Left ventricle myocardium inferior (tissue), 1 donor: Measurements from ENCODE around the gene PRF1. TPM values are rescaled to one million over a fixed set of nuclear protein-coding genes. Genes with fewer than 3 reads are reported as not detected.

Source experiments
- DNase-seq: peaks from one replicate; pipeline ENCODE4 v3.0.0-alpha.2; 2020
- H3K27ac ChIP-seq: fragments of 200-600 bp; replicated peaks from 2 replicates; pipeline ENCODE4 v1.8.0; 2021
- H3K27me3 ChIP-seq: fragments of 200-600 bp; 2 replicates; pipeline ENCODE4 v1.8.0; 2021; ENCODE audit warnings: low read depth
- H3K36me3 ChIP-seq: fragments of 200-600 bp; 2 replicates; pipeline ENCODE4 v1.8.0; 2021
- H3K4me1 ChIP-seq: fragments of 200-600 bp; 2 replicates; pipeline ENCODE4 v1.8.0; 2021
- H3K4me3 ChIP-seq: fragments of 200-600 bp; 2 replicates; pipeline ENCODE4 v1.8.0; 2021; ENCODE audit warnings: mild to moderate bottlenecking, moderate library complexity
- H3K9me3 ChIP-seq: fragments of 200-600 bp; replicated peaks from 2 replicates; pipeline ENCODE4 v1.8.0; 2021
- CTCF ChIP-seq: fragments of 200-600 bp; IDR thresholded peaks from 2 replicates; pipeline ENCODE4 v1.8.0; 2021; ENCODE audit warnings: antibody characterized with exemption, mild to moderate bottlenecking, borderline replicate concordance
- intact Hi-C: fragments of 100-400 bp; cut with micrococcal nuclease; formaldehyde crosslinking; loops from one replicate; pipeline ENCODE4 v1.11.0; 2022
- total RNA-seq: library from RNA; stranded (reverse); fragmentation: NEBNext Ultra II Directional; extraction: Animal tissue kit (Norgen Biotek cat#: 25700); gene quantifications from one replicate; pipeline ENCODE4 v1.2.1, GENCODE V29; 2021
- donor health status: DM: no; HTN: yes; CAD: no; lungs with severe emphysema.

PRF1 gene
- total RNA-seq, 1 donor from 2014 or later: 2.6 TPM

DNA sequence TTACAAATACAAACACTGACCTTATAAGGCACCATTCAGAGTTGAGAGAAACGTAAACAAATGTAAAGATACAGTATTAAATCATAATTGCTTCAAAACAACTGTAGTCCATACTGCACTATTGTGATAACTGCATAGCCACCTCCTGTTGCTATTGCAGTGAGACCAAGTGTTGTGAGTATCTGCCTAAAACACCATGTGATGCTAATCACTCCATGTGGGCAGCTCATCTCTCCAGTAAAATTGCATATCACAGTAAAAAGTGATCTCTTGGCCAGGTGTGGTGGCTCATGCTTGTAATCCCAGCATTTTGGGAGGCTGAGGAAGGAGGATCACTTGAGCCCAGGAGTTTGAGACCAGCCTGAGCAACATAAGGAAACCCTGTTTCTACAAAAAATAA, 26.8 kb upstream of the PRF1 start:
- Histone ChIP-seq H3K4me3 (no peak overlapping the region), H3K27ac (no peak overlapping the region), H3K36me3 (no peaks in the 10 kb centered on the region), H3K27me3 (no peaks in the 10 kb centered on the region), H3K9me3 (peaks cover 33% of the 10 kb centered on the region), H3K4me1 (no peaks in the 10 kb centered on the region)
- no peak for TF ChIP-seq CTCF
- intact Hi-C loops: no loop called here
- no peak for DNase-seq

- Histone ChIP-seq H3K4me1 (no peaks in the 10 kb centered on the region), H3K36me3 (no peaks in the 10 kb centered on the region), H3K4me3 (no peak overlapping the region), H3K27me3 (no peaks in the 10 kb centered on the region), H3K9me3 (peaks cover 33% of the 10 kb centered on the region), H3K27ac (no peak overlapping the region)
- intact Hi-C loops: no loop called here
- no peak for DNase-seq
- TF ChIP-seq CTCF: no peak
These were observed 23.5 kb upstream of the PRF1 start for GRCh38 chr10:70626056-70626455.

DNA sequence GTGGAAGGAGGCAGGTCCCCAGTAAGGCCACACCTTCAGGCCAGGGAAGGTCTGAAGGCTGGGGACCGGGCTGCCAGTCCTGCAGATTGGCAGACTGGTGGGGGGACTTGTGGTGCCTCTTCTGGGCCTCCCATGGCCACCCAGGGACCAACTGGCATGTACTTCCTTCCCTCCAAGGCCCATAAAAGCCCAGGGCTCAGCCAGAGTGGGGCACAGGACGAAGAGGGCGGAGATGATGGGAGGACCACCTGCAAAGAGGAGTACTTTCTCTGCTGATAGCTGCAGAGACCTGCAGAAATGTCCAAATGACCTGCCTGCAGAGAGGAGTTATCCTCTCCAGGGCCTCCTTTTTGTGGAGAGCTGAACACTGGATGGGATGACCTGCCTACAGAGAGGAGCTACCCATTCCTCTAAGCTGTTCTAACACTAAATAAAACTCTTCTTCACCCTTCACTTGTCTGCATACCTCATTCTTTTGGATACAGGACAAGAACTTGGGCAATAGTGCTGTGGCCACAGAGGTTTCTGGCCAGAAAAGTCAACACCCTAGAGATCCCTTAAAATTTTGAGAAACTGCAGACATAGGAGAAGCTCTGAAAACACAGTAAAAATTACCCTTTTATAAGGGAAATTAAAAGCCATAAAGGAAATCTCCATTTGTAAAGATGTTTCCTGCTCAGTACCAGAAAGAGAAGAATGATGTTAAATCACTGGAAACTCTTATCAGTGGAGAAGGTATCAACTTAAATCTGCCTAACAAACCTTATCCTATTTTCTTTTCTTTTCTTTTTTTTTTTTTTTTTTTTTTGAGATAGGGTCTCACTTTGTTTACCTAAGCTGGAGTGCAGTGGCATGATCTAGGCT, 20.7 kb upstream of the PRF1 start:
- peak overlapping the region; percentile 61 for H3K27ac ChIP-seq
- DNase-seq: no peak
- no peak for TF ChIP-seq CTCF
- H3K4me1 ChIP-seq: no peaks in the 10 kb centered on the region
- no peaks in the 10 kb centered on the region for H3K27me3 ChIP-seq
- peaks cover 38% of the 10 kb centered on the region for H3K9me3 ChIP-seq
- intact Hi-C loops: no loop called here
- H3K4me3 ChIP-seq: no peak overlapping the region
- no peaks in the 10 kb centered on the region for H3K36me3 ChIP-seq

DNA sequence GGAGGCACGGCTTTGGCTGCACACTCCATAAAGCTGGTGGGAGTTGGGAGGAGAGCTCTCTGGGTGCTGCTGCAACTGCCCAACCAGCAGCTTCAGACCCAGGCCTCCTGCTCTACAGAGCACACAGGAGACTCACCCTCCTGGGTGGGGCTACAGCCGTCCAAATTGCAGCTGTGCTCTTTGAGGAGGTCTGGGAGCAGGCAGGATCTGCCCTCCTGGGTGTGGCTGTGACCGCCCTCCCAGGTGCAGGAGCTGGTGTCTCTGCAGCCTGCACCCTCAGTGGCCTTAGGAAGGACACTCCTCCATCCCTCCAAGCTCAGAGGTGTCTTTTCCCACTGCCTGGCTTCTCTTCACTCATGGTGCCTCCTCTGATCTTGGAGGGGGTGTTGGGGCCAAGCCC, 20.0 kb upstream of the PRF1 start:
- Histone ChIP-seq H3K9me3 (peaks cover 31% of the 10 kb centered on the region), H3K4me1 (peaks cover 4% of the 10 kb centered on the region), H3K4me3 (no peak overlapping the region), H3K27me3 (no peaks in the 10 kb centered on the region), H3K27ac (no peak overlapping the region), H3K36me3 (no peaks in the 10 kb centered on the region)
- intact Hi-C loops: no loop called here
- DNase-seq: no peak
- TF ChIP-seq CTCF: no peak

- Histone ChIP-seq H3K4me1 (peaks cover 5% of the 10 kb centered on the region), H3K9me3 (peaks cover 21% of the 10 kb centered on the region), H3K27ac (no peak overlapping the region), H3K27me3 (no peaks in the 10 kb centered on the region), H3K4me3 (no peak overlapping the region), H3K36me3 (no peaks in the 10 kb centered on the region)
- no peak for DNase-seq
- intact Hi-C loops: no loop called here
- no peak for TF ChIP-seq CTCF
These were observed 19.1 kb upstream of the PRF1 start for GRCh38 chr10:70621503-70622078.
